ENCODE measurements around the gene DCLRE1B. TPM values are rescaled to one million over a fixed set of nuclear protein-coding genes. Genes with fewer than 3 reads are reported as not detected.

DCLRE1B gene
- total RNA-seq (ENCODE audit: low replicate concordance) = 8.0 and 11.9 TPM in 2 replicates

- H3K36me3 ChIP-seq = no peaks in the 10 kb centered on the region
- Mint-ChIP-seq H3K4me1 (peaks cover 19% of the 10 kb centered on the region), H3K27ac (peak within 1 kb of the TSS; percentile 70), H3K27me3 (ENCODE audit: insufficient read depth, low read depth) (peaks cover 6% of the 10 kb centered on the region), H3K4me3 (peak within 1 kb of the TSS; percentile 97), H3K36me3 (peaks cover 7% of the 10 kb centered on the region), H3K9me3 (no peaks in the 10 kb centered on the region)
- H3F3A ChIP-seq (ENCODE audit: low read depth) = peaks cover 17% of the 10 kb centered on the region
- H2AFZ ChIP-seq (replicated peaks) = peak within 1 kb of the TSS; percentile 97
- H3K79me2 ChIP-seq (ENCODE audit: low read depth) = peaks cover 27% of the 10 kb centered on the region
- DNase-seq (ENCODE audit: low spot score) = peak; percentile 100
- no peaks in the 10 kb centered on the region for H3K9me3 ChIP-seq (ENCODE audit: low read depth)
- no peaks in the 10 kb centered on the region for H3K27me3 ChIP-seq
- peak within 1 kb of the TSS; percentile 93 for H3K4me2 ChIP-seq
- H3K4me3 ChIP-seq = peak within 1 kb of the TSS; percentile 78
- peak within 1 kb of the TSS; percentile 46 for H3K27ac ChIP-seq
- no peaks in the 10 kb centered on the region for H4K20me1 ChIP-seq (ENCODE audit: low read depth)
- peaks cover 9% of the 10 kb centered on the region for H3K4me1 ChIP-seq
- TF ChIP-seq EZH2 (IDR thresholded peaks at IDR 0.05) (no peak), CTCF (IDR thresholded peaks at IDR 0.05) (peak; percentile 55), EZH2phosphoT487 (IDR thresholded peaks at IDR 0.05) (no peak)
- peak within 1 kb of the TSS; percentile 58 for H3K9ac ChIP-seq
These were observed at the start of gene DCLRE1B, which contains the start of gene AP4B1 for GRCh38 chr1:113904674-113905434. TSS of gene DCLRE1B (plus strand) at chr1:113905326. CDS start at chr1:113905587, 261 bp downstream. TSS of gene AP4B1 (minus strand) at chr1:113904799. CDS start at chr1:113904717, 82 bp downstream.

- no peak overlapping the region for H3K27ac Mint-ChIP-seq
- H3K9me3 ChIP-seq (ENCODE audit: low read depth) = no peaks in the 10 kb centered on the region
- no peaks in the 10 kb centered on the region for H3F3A ChIP-seq (ENCODE audit: low read depth)
- H3K27me3 ChIP-seq = no peaks in the 10 kb centered on the region
- no peaks in the 10 kb centered on the region for H3K27me3 Mint-ChIP-seq (ENCODE audit: insufficient read depth, low read depth)
- H3K4me2 ChIP-seq = no peak overlapping the region
- H3K4me1 ChIP-seq = no peaks in the 10 kb centered on the region
- H3K79me2 ChIP-seq (ENCODE audit: low read depth) = no peaks in the 10 kb centered on the region
- H3K36me3 Mint-ChIP-seq = no peaks in the 10 kb centered on the region
- no peak overlapping the region for H3K27ac ChIP-seq
- H3K4me3 ChIP-seq = no peak overlapping the region
- H3K9me3 Mint-ChIP-seq = peaks cover 2% of the 10 kb centered on the region
- H3K9ac ChIP-seq = no peak overlapping the region
- H3K4me1 Mint-ChIP-seq = no peaks in the 10 kb centered on the region
- H2AFZ ChIP-seq (replicated peaks) = no peak overlapping the region
- no peak for DNase-seq (ENCODE audit: low spot score)
- H3K36me3 ChIP-seq = no peaks in the 10 kb centered on the region
- H3K4me3 Mint-ChIP-seq = no peak overlapping the region
- no peaks in the 10 kb centered on the region for H4K20me1 ChIP-seq (ENCODE audit: low read depth)
- no peak for TF ChIP-seq EZH2 (IDR thresholded peaks at IDR 0.05)
- no peak for TF ChIP-seq CTCF (IDR thresholded peaks at IDR 0.05)
- TF ChIP-seq EZH2phosphoT487 (IDR thresholded peaks at IDR 0.05) = no peak
These were observed 49.3 kb upstream of the DCLRE1B start for GRCh38 chr1:113855630-113856400.

GRCh38 chr1:113856401-113856790 lies 48.7 kb upstream of the DCLRE1B start:
- H3K4me1 ChIP-seq = no peaks in the 10 kb centered on the region
- H4K20me1 ChIP-seq (ENCODE audit: low read depth) = no peaks in the 10 kb centered on the region
- no peak for TF ChIP-seq CTCF (IDR thresholded peaks at IDR 0.05)
- TF ChIP-seq EZH2phosphoT487 (IDR thresholded peaks at IDR 0.05) = no peak
- no peak for TF ChIP-seq EZH2 (IDR thresholded peaks at IDR 0.05)
- Mint-ChIP-seq H3K9me3 (peaks cover 2% of the 10 kb centered on the region), H3K27ac (no peak overlapping the region), H3K27me3 (ENCODE audit: insufficient read depth, low read depth) (no peaks in the 10 kb centered on the region), H3K4me3 (no peak overlapping the region), H3K36me3 (no peaks in the 10 kb centered on the region), H3K4me1 (no peaks in the 10 kb centered on the region)
- no peak for DNase-seq (ENCODE audit: low spot score)
- no peaks in the 10 kb centered on the region for H3K9me3 ChIP-seq (ENCODE audit: low read depth)
- no peaks in the 10 kb centered on the region for H3K27me3 ChIP-seq
- no peaks in the 10 kb centered on the region for H3K79me2 ChIP-seq (ENCODE audit: low read depth)
- H3K4me2 ChIP-seq = no peak overlapping the region
- H3K4me3 ChIP-seq = no peak overlapping the region
- no peak overlapping the region for H3K9ac ChIP-seq
- H2AFZ ChIP-seq (replicated peaks) = no peak overlapping the region
- H3F3A ChIP-seq (ENCODE audit: low read depth) = no peaks in the 10 kb centered on the region
- H3K27ac ChIP-seq = no peak overlapping the region
- H3K36me3 ChIP-seq = no peaks in the 10 kb centered on the region
